ENCODE measurements around the gene SMCO4.
A peak's percentile ranks its signal among the peaks of the same experiment; 100 is the strongest.

The SMCO4 gene

GRCh38 chr11:93547028-93547427 is 3.8 kb upstream of the SMCO4 start:
- no peak for DNase-seq (ENCODE audit: low read depth in 2 of 2)
- H3K4me3 ChIP-seq (replicated peaks in 1 of 2; ENCODE audit: low read depth in 2 of 2, low read length in 2 of 2) = no peak overlapping the region
- TF ChIP-seq CTCF (IDR thresholded peaks at IDR 0.05; ENCODE audit: low read depth, low read length) = no peak

- DNase-seq (ENCODE audit: low read depth in 2 of 2) = no peak
- H3K4me3 ChIP-seq (replicated peaks in 1 of 2; ENCODE audit: low read depth in 2 of 2, low read length in 2 of 2) = no peak overlapping the region
- no peak for TF ChIP-seq CTCF (IDR thresholded peaks at IDR 0.05; ENCODE audit: low read depth, low read length)
Observed at GRCh38 chr11:93545566-93545965, 2.4 kb upstream of the SMCO4 start.

GRCh38 chr11:93542811-93543229 is 371 bp downstream of the SMCO4 start:
- no peak for TF ChIP-seq CTCF (IDR thresholded peaks at IDR 0.05; ENCODE audit: low read depth, low read length)
- H3K4me3 ChIP-seq (replicated peaks in 1 of 2; ENCODE audit: low read depth in 2 of 2, low read length in 2 of 2) = peak overlapping the region; percentile 64 to 72
- DNase-seq (ENCODE audit: low read depth in 2 of 2) = no peak

- peak overlapping the region; percentile 64 to 72 for H3K4me3 ChIP-seq (replicated peaks in 1 of 2; ENCODE audit: low read depth in 2 of 2, low read length in 2 of 2)
- peak; percentile 29 to 62 for DNase-seq (ENCODE audit: low read depth in 2 of 2)
- no peak for TF ChIP-seq CTCF (IDR thresholded peaks at IDR 0.05; ENCODE audit: low read depth, low read length)
Observed at GRCh38 chr11:93541884-93542810, 1.0 kb downstream of the SMCO4 start.

- DNase-seq (ENCODE audit: low read depth in 2 of 2) = no peak
- TF ChIP-seq CTCF (IDR thresholded peaks at IDR 0.05; ENCODE audit: low read depth, low read length) = no peak
- H3K4me3 ChIP-seq (replicated peaks in 1 of 2; ENCODE audit: low read depth in 2 of 2, low read length in 2 of 2) = no peak overlapping the region
Observed at GRCh38 chr11:93540896-93541553, 2.2 kb downstream of the SMCO4 start.

- H3K4me3 ChIP-seq (replicated peaks in 1 of 2; ENCODE audit: low read depth in 2 of 2, low read length in 2 of 2) = no peak overlapping the region
- no peak for DNase-seq (ENCODE audit: low read depth in 2 of 2)
- TF ChIP-seq CTCF (IDR thresholded peaks at IDR 0.05; ENCODE audit: low read depth, low read length) = no peak
Observed at GRCh38 chr11:93540337-93540736, 2.9 kb downstream of the SMCO4 start.

Measured in cardiac fibroblast (primary cell).